BJ (cell line): ENCODE data around the gene CHAF1A. TPM values are rescaled to one million over a fixed set of nuclear protein-coding genes. Genes with fewer than 3 reads are reported as not detected.
A peak's percentile ranks its signal among the peaks of the same experiment; 100 is the strongest.

ENCODE experiments used
- CTCF ChIA-PET: fragments of 350-600 bp; formaldehyde crosslinking; extraction: SDS; loops from one replicate; lab custom pipeline; 2021; ENCODE audit warnings: antibody characterized with exemption, inconsistent platforms; lab: Yijun Ruan, JAX
- POLR2A ChIA-PET: fragments of 300-600 bp; sonication (Branson Sonifier 250); formaldehyde crosslinking; extraction: SDS; loops from one replicate; lab custom pipeline; 2021; ENCODE audit warnings: antibody characterized with exemption; lab: Charles Lee
- DNase-seq: peaks from one replicate; pipeline ENCODE4 v3.0.0-alpha.2; 2011; ENCODE audit warnings: low read depth
- H3K27me3 ChIP-seq: 2 replicates; pipeline ENCODE4 v1.6.0; 2011; ENCODE audit warnings: low read length; ENCODE audit not compliant: control insufficient read depth, insufficient read depth
- H3K36me3 ChIP-seq: 2 replicates; pipeline ENCODE4 v1.5.1; 2011; ENCODE audit warnings: low read length; ENCODE audit not compliant: control insufficient read depth, insufficient read depth
- H3K4me3 ChIP-seq: 2 replicates; pipeline ENCODE4 v1.5.1; 2011; ENCODE audit warnings: low read depth, mild to moderate bottlenecking, control low read depth, low read length
- CTCF ChIP-seq: IDR thresholded peaks from 2 replicates; pipeline ENCODE4 v1.5.1; 2011; ENCODE audit warnings: low read depth, mild to moderate bottlenecking, control low read depth, inconsistent platforms, low read length, moderate library complexity; ENCODE audit not compliant: insufficient read depth
- polyA plus RNA-seq: library from polyadenylated mRNA; depleted of rRNA; stranded (reverse); fragments of >200 nt; gene quantifications from 2 replicates; pipeline ENCODE4 v1.2.3, GENCODE V29; 2011

The CHAF1A gene
- polyA plus RNA-seq, 1 experiment: 11.4 TPM

DNA sequence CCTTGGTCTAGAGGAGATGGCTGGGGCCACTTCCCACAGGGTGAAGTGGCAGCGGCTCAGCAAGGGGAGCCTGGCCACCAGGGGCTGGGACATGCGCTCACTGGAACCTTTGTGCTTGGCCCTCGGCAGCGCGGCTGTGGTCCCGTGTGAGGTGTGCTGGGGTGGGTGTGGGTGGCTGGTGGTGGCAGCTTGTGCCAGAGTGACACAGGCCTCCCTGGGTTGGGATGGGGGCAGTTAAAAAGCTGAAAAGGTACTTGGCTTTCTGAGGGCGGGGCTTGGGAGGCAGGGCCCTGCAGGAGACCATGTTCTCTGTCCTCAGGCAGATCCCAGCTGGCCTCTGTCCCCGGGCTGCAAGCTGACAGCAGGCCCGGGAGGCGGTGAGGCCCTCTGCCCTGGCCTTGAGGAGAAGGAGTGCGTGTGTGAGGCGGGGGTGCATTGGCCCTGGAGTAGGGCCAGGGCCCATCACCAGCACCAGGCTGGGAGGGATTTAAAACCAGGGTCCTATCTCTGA lies 41.7 kb upstream of the CHAF1A start:
- ChIA-PET POLR2A (no interaction called here), CTCF (interaction anchor here (0.7 kb wide), 1 partner anchor 9 kb away, joined by 5 read pairs; no protein-coding TSS in a partner anchor)
- TF ChIP-seq CTCF: no peak
- DNase-seq: no peak
- H3K36me3 ChIP-seq: peaks cover 61% of the 10 kb centered on the region
- H3K27me3 ChIP-seq: no peaks in the 10 kb centered on the region
- H3K4me3 ChIP-seq: no peak overlapping the region

- Histone ChIP-seq H3K36me3 (peaks cover 67% of the 10 kb centered on the region), H3K27me3 (no peaks in the 10 kb centered on the region), H3K4me3 (no peak overlapping the region)
- no peak for DNase-seq
- POLR2A ChIA-PET: no interaction called here
- CTCF ChIA-PET: interaction anchor here (5.7 kb wide), 1 partner anchor 8 kb away, joined by 49 read pairs; no protein-coding TSS in a partner anchor
- no peak for TF ChIP-seq CTCF
These were observed 41.0 kb upstream of the CHAF1A start for GRCh38 chr19:4361152-4362046.

- DNase-seq: no peak
- H3K27me3 ChIP-seq: no peaks in the 10 kb centered on the region
- H3K36me3 ChIP-seq: peaks cover 70% of the 10 kb centered on the region
- H3K4me3 ChIP-seq: no peak overlapping the region
- no peak for TF ChIP-seq CTCF
- ChIA-PET POLR2A (no interaction called here), CTCF (interaction anchor here (0.5 to 5.7 kb wide), 2 partner anchors 9 to 10 kb away, joined by 3 to 49 read pairs; no protein-coding TSS in a partner anchor)
These were observed 40.2 kb upstream of the CHAF1A start for GRCh38 chr19:4362101-4362828.

DNA sequence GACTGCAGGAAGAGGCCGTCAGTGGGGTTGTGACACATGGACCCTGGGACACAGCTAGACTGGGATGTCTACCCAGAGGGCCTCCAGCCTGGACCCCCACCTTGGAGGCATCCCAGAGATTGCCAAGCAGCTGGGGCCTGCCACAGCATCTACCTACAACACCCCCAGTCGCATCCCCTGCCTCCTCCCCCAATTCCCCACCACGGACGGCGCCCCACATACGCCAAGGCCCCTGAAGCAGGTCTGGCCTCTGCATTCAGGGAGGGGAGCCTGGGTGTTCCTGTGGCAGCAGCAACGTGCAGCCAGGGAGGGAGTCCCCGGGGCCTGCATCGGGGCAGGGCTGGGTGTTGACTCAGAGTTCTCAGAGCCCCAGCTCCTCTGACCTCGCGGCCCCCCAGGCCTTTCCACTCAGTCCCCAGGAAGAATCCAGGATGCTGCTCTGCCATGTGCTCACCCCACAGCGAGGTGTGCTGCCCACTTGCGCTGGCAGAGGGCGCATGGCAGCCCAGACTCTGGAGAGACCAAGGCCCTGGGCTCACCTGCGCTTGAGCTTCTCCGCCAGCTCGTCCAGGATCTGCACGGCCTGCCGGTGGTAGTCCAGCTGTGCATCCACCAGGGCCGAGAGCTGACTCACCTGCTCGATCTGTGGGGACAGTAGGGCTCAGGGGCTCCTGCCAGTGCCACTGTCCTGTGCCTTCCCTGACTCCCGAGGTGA lies 39.5 kb upstream of the CHAF1A start:
- no peak for DNase-seq
- H3K4me3 ChIP-seq: no peak overlapping the region
- ChIA-PET CTCF (interaction anchor here (0.5 to 5.7 kb wide), 3 partner anchors 9 to 37 kb away, joined by 3 to 49 read pairs (median 3); partner anchors contain the start of gene SH3GL1), POLR2A (no interaction called here)
- TF ChIP-seq CTCF: peak; percentile 19
- H3K27me3 ChIP-seq: no peaks in the 10 kb centered on the region
- peaks cover 70% of the 10 kb centered on the region for H3K36me3 ChIP-seq
